Stimulated activated CD8-positive, alpha-beta memory T cell treated with anti-CD3 and anti-CD28 coated beads, Interleukin-7, amount 100 ng/mL, for 4 hours (primary cell): ENCODE results near the gene LDLRAD3.
A peak's percentile ranks its signal among the peaks of the same experiment; 100 is the strongest.

Source experiments
- DNase-seq, 2 donors: peaks; one replicate each; pipeline ENCODE4 v3.0.0-alpha.2; 2020; ENCODE audit warnings: low read depth in 2 of 2

Gene LDLRAD3

DNA sequence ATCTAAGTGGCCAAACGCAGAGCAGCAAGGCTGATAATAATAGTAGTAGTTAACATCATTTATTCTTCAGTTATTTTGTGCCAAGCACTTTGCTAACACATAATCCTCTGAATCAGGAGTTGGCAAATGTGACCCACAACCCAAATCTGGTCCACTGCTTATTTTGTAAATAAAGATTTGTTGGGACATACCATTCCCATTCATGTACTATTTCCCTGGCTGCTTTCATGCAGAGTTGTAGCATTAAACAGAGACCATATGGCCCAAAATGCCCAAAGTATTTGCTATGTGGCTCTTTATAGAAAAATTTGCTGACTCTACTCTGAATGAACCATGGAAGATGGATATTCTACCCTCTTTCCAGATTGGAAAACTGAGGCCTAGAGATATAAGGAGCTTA lies 295.0 kb downstream of the LDLRAD3 start:
- no peak for DNase-seq

GRCh38 chr11:36239636-36240035 lies 295.8 kb downstream of the LDLRAD3 start:
- DNase-seq = no peak

- DNase-seq = no peak
These were observed 296.3 kb downstream of the LDLRAD3 start for GRCh38 chr11:36240173-36240572.

DNA sequence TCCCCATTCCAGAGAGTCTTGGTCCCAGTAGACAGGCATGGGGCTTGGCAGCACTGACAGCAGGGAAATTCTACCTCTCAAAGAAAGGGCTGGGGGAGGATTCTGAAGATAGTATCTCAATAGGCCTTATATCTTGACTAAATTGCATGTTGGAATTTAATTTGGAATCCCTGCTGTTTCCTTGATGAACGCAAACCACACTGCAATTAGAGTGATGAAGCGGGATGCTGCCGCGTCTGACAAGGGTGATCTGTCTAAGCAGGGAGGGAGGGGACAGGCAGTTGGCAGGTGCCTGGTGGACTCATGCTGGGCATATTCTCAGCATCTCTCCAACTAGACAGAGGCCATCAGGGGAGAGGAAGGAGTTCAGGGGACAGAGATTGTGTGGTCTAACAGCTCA lies 296.9 kb downstream of the LDLRAD3 start:
- DNase-seq = no peak

DNA sequence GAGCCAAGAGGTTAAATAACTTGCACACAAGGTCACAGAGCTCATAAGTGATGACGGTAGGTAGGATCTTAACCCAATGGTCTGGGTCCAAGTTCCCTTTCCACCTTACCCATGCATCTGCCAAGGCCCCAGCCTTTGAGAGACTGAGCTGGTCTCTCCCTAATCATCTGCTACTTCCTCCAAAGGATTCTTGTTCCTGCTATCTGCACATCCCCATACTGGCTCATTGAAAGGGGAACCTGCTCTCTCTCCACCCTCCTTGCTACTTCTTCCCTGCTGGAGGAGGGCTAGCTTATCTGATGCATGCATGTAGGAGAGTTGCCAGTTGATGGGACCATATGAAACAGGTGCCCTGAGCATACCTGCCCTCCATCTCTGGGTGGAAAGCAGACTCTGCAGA lies 297.6 kb downstream of the LDLRAD3 start:
- DNase-seq = no peak

GRCh38 chr11:36243641-36244040 lies 299.8 kb downstream of the LDLRAD3 start:
- no peak for DNase-seq

- no peak for DNase-seq
These were observed 303.6 kb downstream of the LDLRAD3 start for GRCh38 chr11:36247493-36247892.

- no peak for DNase-seq
These were observed 304.6 kb downstream of the LDLRAD3 start for GRCh38 chr11:36248436-36248835.

DNA sequence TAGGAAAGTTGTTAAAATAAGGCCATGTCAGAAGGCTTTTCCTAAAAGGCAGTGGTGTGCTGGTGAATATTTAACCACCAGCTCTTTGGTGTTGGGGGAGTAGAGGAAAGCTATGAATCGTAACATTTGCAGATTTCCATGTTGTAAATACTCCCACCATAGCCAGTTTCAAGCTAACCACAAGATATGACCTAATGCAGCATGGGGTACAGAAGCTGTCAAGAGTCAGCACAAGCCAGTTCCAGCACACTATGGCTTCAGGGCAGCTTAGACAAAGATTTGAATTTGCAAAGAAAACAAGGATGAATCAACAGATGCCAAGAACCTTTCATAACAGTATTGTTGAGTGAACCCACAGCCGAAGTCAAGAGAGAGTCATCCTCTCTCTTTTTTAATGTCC lies 305.4 kb downstream of the LDLRAD3 start:
- no peak for DNase-seq

DNA sequence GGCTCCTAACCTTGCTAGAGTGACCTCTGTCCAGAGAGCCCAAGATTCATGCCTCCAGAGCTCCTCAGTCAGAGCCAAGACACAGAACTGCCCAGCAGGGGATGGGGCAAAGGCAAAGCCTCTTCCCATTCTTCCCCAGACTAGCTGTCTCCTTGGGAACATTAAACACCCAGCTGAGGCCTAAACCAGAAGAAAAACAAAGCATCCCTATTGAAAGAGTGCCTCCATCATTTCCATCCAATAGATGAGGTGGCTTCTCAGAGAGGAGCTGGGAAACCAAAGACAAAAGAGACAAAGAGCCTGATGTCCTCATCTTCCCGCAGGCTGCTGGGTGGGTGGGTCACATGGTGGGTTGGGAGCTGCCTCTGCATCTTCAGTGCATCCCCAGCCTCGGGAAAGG lies 308.0 kb downstream of the LDLRAD3 start:
- no peak for DNase-seq

DNA sequence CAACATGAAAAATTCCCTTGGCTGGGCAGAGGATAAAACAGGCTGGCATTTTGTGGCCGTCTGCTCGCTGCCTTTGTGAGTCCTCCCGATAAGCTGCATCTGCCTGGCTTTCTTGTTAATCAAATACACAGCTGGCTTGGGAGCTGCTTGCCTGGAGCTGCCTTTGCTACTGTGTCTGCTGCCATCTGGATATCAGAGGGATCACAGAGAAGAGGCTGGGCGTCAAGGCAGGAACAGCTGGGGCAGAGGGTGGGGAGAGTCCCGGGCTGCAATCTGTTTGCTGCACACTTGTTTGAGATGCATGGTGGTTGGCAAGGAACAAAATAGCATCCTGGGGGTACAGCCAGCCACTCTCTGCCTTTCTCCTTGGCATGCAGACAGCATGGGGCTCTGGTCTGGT lies 309.4 kb downstream of the LDLRAD3 start:
- no peak for DNase-seq

GRCh38 chr11:36254713-36255112 lies 310.9 kb downstream of the LDLRAD3 start:
- DNase-seq = no peak

DNA sequence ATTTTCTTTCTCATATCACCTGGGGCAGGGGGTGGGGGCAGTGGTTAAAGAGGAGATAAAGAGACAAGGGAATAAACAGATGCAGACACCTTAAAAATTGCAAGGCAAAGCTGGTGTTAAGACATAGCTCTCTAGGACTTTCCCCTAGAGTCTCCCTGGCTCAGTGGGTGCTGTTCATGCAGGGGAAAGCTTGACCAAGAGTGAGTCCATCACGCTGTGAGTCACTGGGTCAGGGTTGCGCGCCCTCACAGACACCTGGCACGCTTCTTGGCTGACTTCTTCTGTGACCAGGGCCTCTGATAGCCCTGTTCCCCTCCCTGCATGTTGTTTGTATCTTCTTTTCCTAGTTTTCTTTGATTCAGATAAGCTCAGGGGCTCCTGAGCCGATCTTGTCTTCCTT lies 313.5 kb downstream of the LDLRAD3 start:
- no peak for DNase-seq

- DNase-seq = no peak
These were observed 315.0 kb downstream of the LDLRAD3 start for GRCh38 chr11:36258730-36259360.

DNA sequence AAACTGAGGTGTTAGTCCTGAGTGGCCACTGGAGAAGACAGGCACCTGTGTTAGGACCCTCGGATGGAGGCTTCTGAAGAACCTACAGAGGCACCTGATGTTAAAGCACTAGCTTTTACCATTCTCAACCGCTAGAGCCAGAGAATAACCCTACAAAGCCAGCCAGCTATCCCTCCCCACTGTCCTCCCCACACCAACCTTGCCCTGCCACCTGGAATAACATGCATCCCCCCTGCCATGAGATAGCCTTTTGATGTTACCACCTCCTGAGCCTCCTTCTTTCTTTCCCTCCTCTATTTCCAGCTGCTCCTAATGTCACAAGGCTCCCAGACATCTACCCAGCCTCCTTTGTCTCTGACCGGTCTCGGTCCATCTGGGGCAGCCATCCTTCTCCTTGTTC lies 317.2 kb downstream of the LDLRAD3 start:
- DNase-seq = no peak

GRCh38 chr11:36264011-36264972 lies 320.4 kb downstream of the LDLRAD3 start:
- DNase-seq = no peak

DNA sequence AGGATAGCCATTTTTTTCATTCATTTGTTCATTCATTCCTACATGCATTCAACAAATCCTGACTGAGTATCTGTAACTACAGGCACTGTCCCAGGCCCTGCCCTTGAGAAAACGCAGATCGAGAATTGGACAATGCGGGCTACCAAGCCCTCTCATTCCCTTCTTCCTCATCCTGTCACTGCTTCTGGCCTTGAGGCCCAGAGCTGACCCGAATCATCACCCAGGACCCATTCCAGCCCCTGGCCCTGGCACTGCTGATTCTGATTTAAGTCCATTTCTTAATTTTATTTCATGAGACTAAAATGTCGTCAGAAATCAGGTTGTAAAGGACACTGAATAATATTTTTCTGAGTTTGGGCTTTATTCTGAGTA lies 321.1 kb downstream of the LDLRAD3 start:
- no peak for DNase-seq

GRCh38 chr11:36265793-36266628 lies 322.1 kb downstream of the LDLRAD3 start:
- DNase-seq = peak in 1 of 2 donors; percentile 5

- no peak for DNase-seq
These were observed 322.9 kb downstream of the LDLRAD3 start for GRCh38 chr11:36266767-36267166.

GRCh38 chr11:36268337-36268985 lies 324.6 kb downstream of the LDLRAD3 start:
- DNase-seq = no peak

- DNase-seq = no peak
These were observed 326.8 kb downstream of the LDLRAD3 start for GRCh38 chr11:36270701-36271100.
